Testis (tissue), 3 donors: ENCODE measurements around the gene SMIM38. TPM values are rescaled to one million over a fixed set of nuclear protein-coding genes. Genes with fewer than 3 reads are reported as not detected.

ENCODE experiments used
- DNase-seq: peaks from one replicate; pipeline ENCODE4 v3.0.0-alpha.2; 2019
- H3K27ac ChIP-seq, 2 donors: fragments of 200-600 bp; sonication (generic); one replicate each; pipeline ENCODE4 v1.5.1; 2019
- H3K27me3 ChIP-seq: fragments of 200-600 bp; sonication (generic); one replicate; pipeline ENCODE4 v1.5.1; 2019
- H3K36me3 ChIP-seq: fragments of 200-600 bp; sonication (generic); one replicate; pipeline ENCODE4 v1.5.1; 2017; ENCODE audit warnings: low read depth; ENCODE audit errors: missing control alignments
- H3K4me1 ChIP-seq: fragments of 200-600 bp; sonication (generic); one replicate; pipeline ENCODE4 v1.5.1; 2019
- H3K4me3 ChIP-seq, 2 donors: fragments of 200-600 bp; sonication (generic); one replicate each; pipeline ENCODE4 v1.5.1; 2017 to 2019
- H3K9me3 ChIP-seq: fragments of 200-600 bp; sonication (generic); one replicate; pipeline ENCODE4 v1.5.1; 2017
- POLR2A ChIP-seq: fragments of 450-650 bp; IDR thresholded peaks from one replicate; pipeline ENCODE4 v1.6.1; 2017; ENCODE audit warnings: antibody characterized with exemption, mild to moderate bottlenecking, moderate library complexity
- WGBS, 2 donors: methylation state at CpG; one replicate each; pipeline ENCODE4 v1.1.5; 2018; 5-methylcytosine and 5-hydroxymethylcytosine counted together
- intact Hi-C: fragments of 100-400 bp; cut with DNase I; formaldehyde crosslinking; loops from one replicate; pipeline ENCODE4 v1.15.1; 2023; ENCODE audit warnings: low total_unique reads
- polyA plus RNA-seq: library from polyadenylated mRNA; stranded (reverse); fragments of 350-450 nt; fragmentation: Illumina TruSeq; extraction: RNeasy Lipid Tissue Mini Kit (QIAGEN cat#74804); gene quantifications from one replicate; pipeline ENCODE4 v1.2.3, GENCODE V29; 2014; ENCODE audit warnings: low read depth, low replicate concordance; ENCODE audit not compliant: insufficient read depth
- total RNA-seq, 2 donors: library from RNA; depleted of rRNA; stranded (reverse); fragments of >200 nt; gene quantifications; one replicate each; pipeline ENCODE4 v1.2.3, GENCODE V29; 2016
- TF ChIP-seq, protein P1 (sequence below), 3 experiments: fragments of 450-650 bp in 2 of 3; fragments of 200-600 bp in 1 of 3; sonication (generic) in 1 of 3; IDR thresholded peaks; one replicate each; pipeline ENCODE4 v1.5.1; 2016 to 2019; ENCODE audit warnings: antibody characterized with exemption in 3 of 3, mild to moderate bottlenecking in 2 of 3, moderate library complexity in 1 of 3

The SMIM38 gene
- total and polyA plus RNA-seq, 3 donors from 2014 or later: 3.3 to 8.8 (median 3.9) TPM

DNA sequence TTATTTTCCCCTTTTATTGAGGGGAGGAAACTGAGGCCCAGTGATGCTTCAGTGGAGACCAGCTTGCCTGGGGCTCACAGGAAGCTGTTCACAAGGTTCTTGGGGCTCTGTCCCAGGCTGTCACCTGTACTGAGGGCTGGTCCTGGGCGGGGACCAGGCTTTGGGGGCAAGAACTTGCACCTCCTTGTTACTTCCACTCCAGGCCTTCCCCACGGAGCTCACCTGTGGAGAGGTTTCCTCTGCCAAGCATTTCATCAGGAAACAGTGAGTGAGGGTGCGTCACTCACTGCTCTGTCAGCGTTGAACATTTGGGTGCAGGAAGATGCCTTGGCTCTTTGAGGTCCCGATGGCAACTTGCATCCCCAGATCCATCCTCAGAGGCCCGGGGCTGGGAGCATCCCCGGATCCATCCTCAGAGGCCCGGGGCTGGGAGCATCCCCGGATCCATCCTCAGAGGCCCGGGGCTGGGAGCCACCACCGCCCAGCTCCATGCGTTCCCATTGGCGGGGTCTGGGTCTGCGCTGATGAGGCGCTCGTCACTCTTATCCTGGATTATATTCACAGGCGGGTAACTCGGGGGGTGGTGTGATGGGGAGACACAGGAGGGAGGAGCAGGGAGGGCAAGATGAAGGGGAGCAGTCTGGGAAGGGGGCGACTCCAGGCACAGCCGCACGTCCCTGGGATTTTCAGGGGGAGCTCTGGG is 1.4 kb upstream of the SMIM38 start:
- DNase-seq: no peak
- WGBS, 2 donors: 90 to 95% methylated on average over 18 to 21 of the region's 21 CpGs
- H3K27ac ChIP-seq: no peak overlapping the region
- intact Hi-C loops: no loop called here
- TF ChIP-seq, protein P1, sequence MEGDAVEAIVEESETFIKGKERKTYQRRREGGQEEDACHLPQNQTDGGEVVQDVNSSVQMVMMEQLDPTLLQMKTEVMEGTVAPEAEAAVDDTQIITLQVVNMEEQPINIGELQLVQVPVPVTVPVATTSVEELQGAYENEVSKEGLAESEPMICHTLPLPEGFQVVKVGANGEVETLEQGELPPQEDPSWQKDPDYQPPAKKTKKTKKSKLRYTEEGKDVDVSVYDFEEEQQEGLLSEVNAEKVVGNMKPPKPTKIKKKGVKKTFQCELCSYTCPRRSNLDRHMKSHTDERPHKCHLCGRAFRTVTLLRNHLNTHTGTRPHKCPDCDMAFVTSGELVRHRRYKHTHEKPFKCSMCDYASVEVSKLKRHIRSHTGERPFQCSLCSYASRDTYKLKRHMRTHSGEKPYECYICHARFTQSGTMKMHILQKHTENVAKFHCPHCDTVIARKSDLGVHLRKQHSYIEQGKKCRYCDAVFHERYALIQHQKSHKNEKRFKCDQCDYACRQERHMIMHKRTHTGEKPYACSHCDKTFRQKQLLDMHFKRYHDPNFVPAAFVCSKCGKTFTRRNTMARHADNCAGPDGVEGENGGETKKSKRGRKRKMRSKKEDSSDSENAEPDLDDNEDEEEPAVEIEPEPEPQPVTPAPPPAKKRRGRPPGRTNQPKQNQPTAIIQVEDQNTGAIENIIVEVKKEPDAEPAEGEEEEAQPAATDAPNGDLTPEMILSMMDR (IDR thresholded peaks at IDR 0.05): no peak
- TF ChIP-seq POLR2A: no peak
- H3K4me1 ChIP-seq: peaks cover 24% of the 10 kb centered on the region
- H3K4me3 ChIP-seq: no peak overlapping the region
- H3K36me3 ChIP-seq: no peaks in the 10 kb centered on the region
- no peaks in the 10 kb centered on the region for H3K27me3 ChIP-seq
- H3K9me3 ChIP-seq: no peaks in the 10 kb centered on the region

GRCh38 chr11:69154938-69155301 is 815 bp upstream of the SMIM38 start:
- DNase-seq: no peak
- H3K9me3 ChIP-seq: no peaks in the 10 kb centered on the region
- H3K27ac ChIP-seq: peak overlapping the region in 1 of 2 donors; percentile 86
- H3K4me3 ChIP-seq: no peak overlapping the region
- H3K27me3 ChIP-seq: no peaks in the 10 kb centered on the region
- peaks cover 24% of the 10 kb centered on the region for H3K4me1 ChIP-seq
- no peak for TF ChIP-seq POLR2A
- TF ChIP-seq, protein P1 (IDR thresholded peaks at IDR 0.05): no peak
- intact Hi-C loops: no loop called here
- no peaks in the 10 kb centered on the region for H3K36me3 ChIP-seq
- 82 to 88% methylated on average over 3 to 10 of the region's 10 CpGs for WGBS, 2 donors

GRCh38 chr11:69156235-69156639 is 502 bp downstream of the SMIM38 start:
- peaks cover 24% of the 10 kb centered on the region for H3K4me1 ChIP-seq
- intact Hi-C loops: no loop called here
- peak overlapping the region; percentile 65 to 86 for H3K27ac ChIP-seq
- no peaks in the 10 kb centered on the region for H3K9me3 ChIP-seq
- H3K4me3 ChIP-seq: no peak overlapping the region
- H3K27me3 ChIP-seq: no peaks in the 10 kb centered on the region
- WGBS, 2 donors: 40 to 70% methylated on average over 1 to 13 of the region's 13 CpGs
- DNase-seq: no peak
- no peaks in the 10 kb centered on the region for H3K36me3 ChIP-seq
- TF ChIP-seq, protein P1 (IDR thresholded peaks at IDR 0.05): no peak
- TF ChIP-seq POLR2A: no peak

DNA sequence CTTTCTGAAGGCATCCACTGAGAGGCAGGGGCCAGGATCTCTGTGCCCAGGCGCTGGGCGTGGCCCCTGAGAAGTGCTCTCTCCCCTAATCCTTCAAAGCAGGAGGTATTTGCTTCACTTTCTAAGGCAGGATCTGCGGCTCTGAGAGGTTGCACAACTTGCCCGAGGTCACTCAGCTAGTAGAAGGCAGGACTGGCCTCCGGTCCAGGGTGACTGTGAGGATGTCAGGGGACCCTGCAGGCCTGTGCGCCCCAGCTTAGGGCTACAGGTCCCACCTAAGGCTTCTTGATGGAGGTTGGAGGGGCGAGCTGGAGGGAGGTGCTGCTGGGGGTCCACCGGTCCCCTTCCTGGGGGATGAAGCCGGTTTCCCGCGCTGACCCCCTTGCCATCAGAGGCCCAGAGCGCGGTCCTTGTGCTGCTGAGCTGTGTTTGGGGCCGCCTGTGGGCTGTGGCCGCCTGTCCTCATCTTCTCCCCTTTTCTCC is 979 bp downstream of the SMIM38 start:
- intact Hi-C loops: no loop called here
- H3K4me3 ChIP-seq: no peak overlapping the region
- H3K4me1 ChIP-seq: peaks cover 24% of the 10 kb centered on the region
- no peaks in the 10 kb centered on the region for H3K36me3 ChIP-seq
- WGBS, 2 donors: 49 to 59% methylated on average over 6 to 15 of the region's 15 CpGs
- H3K27ac ChIP-seq: peak overlapping the region; percentile 65 to 86
- DNase-seq: no peak
- H3K27me3 ChIP-seq: no peaks in the 10 kb centered on the region
- H3K9me3 ChIP-seq: no peaks in the 10 kb centered on the region
- TF ChIP-seq, protein P1 (IDR thresholded peaks at IDR 0.05): no peak
